Hematopoietic multipotent progenitor cell treated with erythropoietin and hydrocortisone succinate and interleukin-3 and kit ligand, for 15 days (in vitro differentiated cells): Measurements from ENCODE around the gene ACACA.

Experiments used
- DNase-seq: peaks from one replicate; pipeline ENCODE4 v3.0.0-alpha.2; 2015; ENCODE audit warnings: low spot score

The ACACA gene

GRCh38 chr17:37131669-37132611 is 274.7 kb downstream of the ACACA start:
- no peak for DNase-seq

- DNase-seq, result no peak
Measured at GRCh38 chr17:37130984-37131446, 275.6 kb downstream of the ACACA start.

- no peak for DNase-seq
Measured at GRCh38 chr17:37124821-37125173, 281.8 kb downstream of the ACACA start.

DNA sequence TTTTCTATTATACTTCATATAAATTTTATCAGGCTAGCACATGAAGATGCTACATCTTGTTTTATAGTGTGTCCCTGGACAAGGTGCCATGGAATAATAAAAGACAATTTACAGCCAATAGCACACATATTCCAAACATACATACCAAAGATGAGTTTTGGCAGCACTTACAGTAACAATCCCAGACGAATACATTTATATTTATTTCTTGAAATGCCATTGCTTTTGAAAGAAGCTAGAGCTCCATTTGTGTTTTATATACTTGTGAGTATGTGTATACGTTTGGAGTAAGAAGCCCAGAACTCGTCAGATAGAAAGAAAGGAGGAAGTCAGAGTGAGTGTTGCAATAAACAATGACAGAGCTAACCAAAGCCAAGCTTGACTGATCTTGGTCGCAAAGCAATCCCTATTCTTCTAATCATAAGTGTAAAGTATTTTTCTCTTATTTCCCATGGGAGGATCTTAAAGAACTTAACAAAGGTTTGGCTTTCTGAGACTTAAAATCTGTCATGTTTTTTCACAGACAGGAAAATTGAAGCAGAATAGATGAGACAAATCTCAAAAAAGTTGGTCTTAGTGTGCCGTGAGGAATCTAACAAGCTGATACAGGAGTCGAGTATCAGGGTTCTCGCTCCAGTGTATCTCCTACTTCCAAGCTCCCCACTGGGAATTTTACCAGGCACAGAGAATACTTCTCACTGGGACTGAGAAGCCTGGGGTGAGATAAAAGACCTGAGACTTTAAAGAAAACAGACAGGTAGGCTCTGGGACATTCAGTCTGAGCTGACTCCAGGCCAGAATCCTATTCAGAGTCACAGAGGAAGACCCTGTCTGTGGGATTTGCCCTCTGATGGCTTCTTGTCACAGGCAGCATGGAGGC is 282.5 kb downstream of the ACACA start:
- DNase-seq, result no peak

GRCh38 chr17:37123386-37123785 is 283.2 kb downstream of the ACACA start:
- DNase-seq, result no peak

DNA sequence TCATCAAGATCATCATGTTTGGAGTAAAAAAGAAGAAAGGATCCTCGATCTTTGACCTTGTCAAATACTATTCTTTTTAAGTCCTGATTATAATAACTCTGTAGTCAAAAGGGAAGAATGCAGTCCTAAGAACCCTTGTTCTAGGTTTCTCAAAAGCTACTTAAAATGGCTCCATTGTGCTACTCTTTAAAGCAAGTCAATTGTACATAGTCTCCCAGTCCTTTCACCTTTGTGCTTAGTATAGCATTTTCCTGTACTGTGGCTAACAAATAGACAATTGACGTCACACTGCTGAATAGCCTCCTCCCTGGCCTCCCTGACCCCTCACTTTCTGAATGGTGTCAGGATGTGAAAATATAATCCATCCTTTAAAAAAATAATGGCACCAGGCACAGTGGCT is 285.0 kb downstream of the ACACA start:
- DNase-seq, result no peak

GRCh38 chr17:37118366-37119137 is 288.1 kb downstream of the ACACA start:
- no peak for DNase-seq

DNA sequence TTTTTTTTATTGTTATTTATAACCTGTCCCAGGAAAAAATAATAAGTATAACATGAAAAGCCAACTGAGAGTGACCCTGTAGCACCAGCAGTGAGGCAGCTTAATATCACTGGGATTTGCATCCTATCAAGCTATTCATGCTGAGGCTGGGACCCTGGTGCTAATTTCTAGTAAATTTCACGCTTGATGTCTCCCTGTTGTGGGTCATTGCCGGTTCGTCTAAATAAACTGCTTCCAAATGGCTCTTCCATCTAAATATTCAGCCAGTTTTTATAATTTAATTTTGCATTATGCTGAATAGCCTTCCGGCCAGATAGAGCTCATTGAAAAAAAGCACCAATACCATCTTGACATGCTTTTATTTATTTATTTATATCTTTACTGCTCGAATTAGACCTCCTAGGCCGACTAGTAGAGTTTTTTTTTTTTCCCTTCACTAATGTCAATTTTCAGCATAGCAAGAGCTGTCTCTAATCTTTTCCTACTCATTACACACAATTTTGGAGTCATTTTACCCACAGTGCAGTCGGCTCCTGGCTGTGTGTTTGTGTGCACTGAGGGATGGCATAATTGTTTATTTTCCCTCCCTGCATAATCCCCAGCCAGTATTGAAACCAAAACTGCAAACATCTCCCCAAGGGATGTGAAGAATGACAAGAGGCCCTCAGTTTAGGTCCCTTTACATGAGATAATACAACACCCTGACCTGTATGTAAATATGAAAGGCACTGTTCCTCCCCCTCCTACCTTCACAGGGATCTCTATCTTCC is 289.1 kb downstream of the ACACA start:
- no peak for DNase-seq

GRCh38 chr17:37116671-37117185 is 289.9 kb downstream of the ACACA start:
- DNase-seq, result no peak

DNA sequence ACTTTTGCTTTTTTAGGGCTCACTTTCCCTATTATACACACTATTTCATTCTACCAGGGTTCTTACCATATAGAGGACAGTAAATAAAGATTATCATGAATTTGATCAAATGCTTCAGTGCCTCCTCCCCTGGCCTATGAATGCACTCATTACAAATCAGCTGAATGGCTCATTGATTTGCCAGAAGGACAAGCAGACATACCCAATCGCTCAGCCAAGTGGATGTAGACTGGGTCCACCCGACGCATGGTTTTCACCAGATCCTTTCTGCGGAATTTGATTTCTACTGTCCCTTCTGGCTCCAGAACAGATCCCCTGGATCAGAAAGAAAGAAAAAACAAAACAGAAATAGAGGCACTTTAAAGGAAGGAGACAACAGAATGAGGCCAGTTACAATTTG is 295.3 kb downstream of the ACACA start:
- no peak for DNase-seq

GRCh38 chr17:37110746-37111145 is 295.9 kb downstream of the ACACA start:
- no peak for DNase-seq

GRCh38 chr17:37109731-37110710 is 296.6 kb downstream of the ACACA start:
- no peak for DNase-seq

DNA sequence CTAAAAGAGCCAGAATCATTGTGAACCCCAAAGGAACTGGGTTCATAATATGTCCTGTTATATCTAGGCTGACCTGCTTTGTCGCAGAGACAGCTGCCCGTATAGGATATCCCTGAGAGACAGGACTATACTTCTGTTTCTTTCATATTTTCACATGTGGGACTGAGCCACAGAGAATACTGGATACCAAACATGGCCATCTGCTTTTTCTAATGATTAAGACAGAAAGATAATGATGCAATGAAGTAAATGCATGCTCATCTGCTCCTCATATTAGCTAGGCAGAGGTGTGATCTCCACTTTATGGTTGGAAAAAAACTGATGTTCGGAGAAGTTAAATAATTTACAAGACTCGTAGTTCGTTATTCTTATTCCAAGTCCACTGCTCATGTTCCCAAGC is 297.5 kb downstream of the ACACA start:
- no peak for DNase-seq

DNA sequence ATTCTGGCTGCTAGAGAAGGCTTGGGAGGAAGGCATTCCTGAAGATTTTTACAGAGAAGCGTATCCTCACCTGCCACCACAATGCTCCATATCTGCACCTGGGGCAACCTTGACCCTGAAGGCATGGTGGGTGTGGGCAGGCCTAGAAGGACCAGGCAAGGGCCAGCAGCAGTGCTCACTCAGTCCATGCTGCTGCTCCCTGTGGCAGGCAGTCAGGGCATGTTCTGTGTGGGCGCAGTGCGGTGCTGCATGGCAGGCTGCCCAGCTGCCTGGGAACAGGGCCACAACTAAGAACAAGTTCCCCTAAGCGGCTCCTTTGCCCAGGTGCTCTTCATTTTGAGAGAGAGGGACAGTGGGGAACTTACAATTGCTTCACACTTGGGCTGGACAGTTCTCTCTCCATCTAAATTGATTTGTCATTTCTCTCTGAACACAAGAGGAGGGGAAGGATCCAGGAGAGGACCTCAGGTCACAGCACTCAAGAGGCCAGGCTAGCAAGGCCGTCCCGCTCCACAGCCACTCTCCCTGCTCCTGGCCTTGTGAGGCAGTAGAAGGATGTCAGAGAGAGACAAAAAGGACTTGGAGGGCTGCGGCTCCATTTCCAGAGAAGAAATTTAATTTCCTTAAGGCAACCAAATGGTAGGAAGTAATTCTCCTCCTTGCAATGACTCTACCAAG is 299.1 kb downstream of the ACACA start:
- DNase-seq, result no peak

DNA sequence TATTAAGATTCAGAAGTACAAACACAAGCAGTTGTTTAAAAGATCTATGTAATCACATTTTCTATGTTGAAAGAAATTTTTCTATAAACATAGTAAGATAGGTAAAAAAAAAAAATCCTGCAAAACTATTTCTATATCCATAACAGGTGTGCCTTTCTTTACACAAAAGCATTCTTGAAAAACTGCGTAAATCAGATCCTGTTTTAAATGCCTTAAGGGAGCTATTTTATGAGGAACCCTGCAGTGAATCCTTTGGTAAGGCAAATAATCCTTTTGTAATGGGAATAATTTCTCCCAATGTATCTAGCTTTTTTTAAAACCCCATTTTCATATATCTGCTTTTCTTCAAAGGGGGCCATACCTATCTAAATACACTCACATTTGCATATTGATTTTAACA is 300.6 kb downstream of the ACACA start:
- DNase-seq, result no peak

- DNase-seq, result no peak
Measured at GRCh38 chr17:37103231-37103630, 303.4 kb downstream of the ACACA start.

GRCh38 chr17:37101306-37101705 is 305.3 kb downstream of the ACACA start:
- DNase-seq, result no peak

- no peak for DNase-seq
Measured at GRCh38 chr17:37100231-37100630, 306.4 kb downstream of the ACACA start.

GRCh38 chr17:37098910-37099664 is 307.5 kb downstream of the ACACA start:
- DNase-seq, result no peak
